Gastroesophageal sphincter (tissue), 4 donors: ENCODE measurements around the gene PHACTR1. TPM values are rescaled to one million over a fixed set of nuclear protein-coding genes. Genes with fewer than 3 reads are reported as not detected.

Experiments
- ATAC-seq: fragments of 150-250 bp; one replicate; pipeline ENCODE4 v1.9.1; 2016; ENCODE audit warnings: mild to moderate bottlenecking, moderate library complexity
- H3K27ac ChIP-seq, 4 donors: fragments of 200-600 bp; sonication (generic) in 3 of 4; 1 replicate in 3 of 4; 2 replicates in 1 of 4; pipeline ENCODE4 v1.5.1; 2016 to 2019
- H3K27me3 ChIP-seq: fragments of 200-600 bp; sonication (generic); one replicate; pipeline ENCODE4 v1.5.1; 2019
- H3K36me3 ChIP-seq, 2 donors: fragments of 200-600 bp; sonication (generic); one replicate each; pipeline ENCODE4 v1.5.1; 2019; ENCODE audit warnings: control low read depth in 1 of 2
- H3K4me1 ChIP-seq, 3 donors: fragments of 200-600 bp; sonication (generic); 1 replicate in 2 of 3; 2 replicates in 1 of 3; pipeline ENCODE4 v1.5.1; 2016 to 2019; ENCODE audit warnings: control low read depth in 2 of 3
- H3K4me3 ChIP-seq, 2 donors: fragments of 200-600 bp; sonication (generic); one replicate each; pipeline ENCODE4 v1.5.1; 2019; ENCODE audit warnings: mild to moderate bottlenecking in 1 of 2, moderate library complexity in 1 of 2
- H3K9me3 ChIP-seq, 3 donors: fragments of 200-600 bp; sonication (generic); one replicate each; pipeline ENCODE4 v1.5.1; 2017 to 2019; ENCODE audit warnings: control low read depth in 2 of 3
- CTCF ChIP-seq, 4 experiments: fragments of 200-600 bp in 2 of 4; fragments of 450-650 bp in 2 of 4; sonication (generic) in 1 of 4; IDR thresholded peaks; one replicate each; pipeline ENCODE4 v1.5.1; 2017 to 2019; ENCODE audit warnings: antibody characterized with exemption in 4 of 4, mild to moderate bottlenecking in 2 of 4, moderate library complexity in 2 of 4
- EP300 ChIP-seq: sonication (generic); formaldehyde crosslinking; IDR thresholded peaks from one replicate; pipeline ENCODE4 v1.6.1; 2017; ENCODE audit warnings: antibody characterized with exemption, mild to moderate bottlenecking
- POLR2A ChIP-seq, 2 donors: fragments of 450-650 bp; IDR thresholded peaks; one replicate each; pipeline ENCODE4 v1.6.1; 2017; ENCODE audit warnings: antibody characterized with exemption in 2 of 2, mild to moderate bottlenecking in 2 of 2, moderate library complexity in 1 of 2
- POLR2AphosphoS5 ChIP-seq: sonication (generic); formaldehyde crosslinking; IDR thresholded peaks from one replicate; pipeline ENCODE4 v1.6.1; 2017; ENCODE audit warnings: antibody characterized with exemption
- WGBS, 2 donors: methylation state at CpG; one replicate each; pipeline ENCODE4 v1.1.5; 2018; ENCODE audit warnings: low coverage in 1 of 2; 5-methylcytosine and 5-hydroxymethylcytosine counted together
- total RNA-seq, 4 donors: library from RNA; depleted of rRNA; stranded (reverse); fragments of >200 nt; gene quantifications; one replicate each; pipeline ENCODE4 v1.1.0, GENCODE V29; 2016

The PHACTR1 gene
- total RNA-seq, 4 donors from 2014 or later: 0.20 to 27.3 (median 2.2) TPM

GRCh38 chr6:13311155-13311554, 594.6 kb downstream of the PHACTR1 start:
- 31 to 100% methylated on average over 1 of the region's 1 CpG for WGBS, 2 donors
- peaks cover 0 to 77% of the 10 kb centered on the region in 2 donors for H3K36me3 ChIP-seq
- TF ChIP-seq POLR2AphosphoS5 (no peak), POLR2A (IDR thresholded peaks at IDR 0.05) (no peak), CTCF (IDR thresholded peaks at IDR 0.05) (no peak), EP300 (no peak)
- no peaks in the 10 kb centered on the region for H3K9me3 ChIP-seq
- no peaks in the 10 kb centered on the region for H3K4me1 ChIP-seq
- no peak overlapping the region for H3K4me3 ChIP-seq
- H3K27ac ChIP-seq: no peak overlapping the region
- no peaks in the 10 kb centered on the region for H3K27me3 ChIP-seq
- ATAC-seq: no peak

- no peak overlapping the region for H3K4me3 ChIP-seq
- H3K36me3 ChIP-seq: peaks cover 0 to 92% of the 10 kb centered on the region in 2 donors
- H3K27ac ChIP-seq: no peak overlapping the region
- no peak for ATAC-seq
- H3K27me3 ChIP-seq: no peaks in the 10 kb centered on the region
- no peaks in the 10 kb centered on the region for H3K4me1 ChIP-seq
- no peak for TF ChIP-seq POLR2AphosphoS5
- no peak for TF ChIP-seq POLR2A (IDR thresholded peaks at IDR 0.05)
- no peak for TF ChIP-seq CTCF (IDR thresholded peaks at IDR 0.05)
- no peak for TF ChIP-seq EP300
- no peaks in the 10 kb centered on the region for H3K9me3 ChIP-seq
These were observed 598.2 kb downstream of the PHACTR1 start for GRCh38 chr6:13314806-13315205.

- ATAC-seq: no peak
- whole genome bisulfite sequencing, 2 donors: 92 to 100% methylated on average over 1 to 2 of the region's 5 CpGs
These were observed 599.3 kb downstream of the PHACTR1 start for GRCh38 chr6:13315896-13316295.

GRCh38 chr6:13318821-13319220, 602.3 kb downstream of the PHACTR1 start:
- Histone ChIP-seq H3K36me3 (peaks cover 0 to 100% of the 10 kb centered on the region in 2 donors), H3K27ac (no peak overlapping the region), H3K4me1 (no peaks in the 10 kb centered on the region)

More at GRCh38 chr6:13315896-13316295, 599.3 kb downstream of the PHACTR1 start:
- Histone ChIP-seq H3K27ac (no peak overlapping the region), H3K4me1 (no peaks in the 10 kb centered on the region), H3K36me3 (peaks cover 0 to 94% of the 10 kb centered on the region in 2 donors), H3K4me3 (no peak overlapping the region), H3K27me3 (no peaks in the 10 kb centered on the region), H3K9me3 (no peaks in the 10 kb centered on the region)
- no peak for TF ChIP-seq POLR2A (IDR thresholded peaks at IDR 0.05)
- TF ChIP-seq POLR2AphosphoS5: no peak
- TF ChIP-seq EP300: no peak
- TF ChIP-seq CTCF (IDR thresholded peaks at IDR 0.05): no peak

More at GRCh38 chr6:13318821-13319220, 602.3 kb downstream of the PHACTR1 start:
- Histone ChIP-seq H3K4me3 (no peak overlapping the region), H3K9me3 (no peaks in the 10 kb centered on the region), H3K27me3 (no peaks in the 10 kb centered on the region)
- TF ChIP-seq CTCF (IDR thresholded peaks at IDR 0.05) (no peak), EP300 (no peak), POLR2AphosphoS5 (no peak), POLR2A (IDR thresholded peaks at IDR 0.05) (no peak)
- WGBS, 2 donors: 100% methylated on average over 1 to 2 of the region's 2 CpGs
- no peak for ATAC-seq
